Measurements from ENCODE around the gene RAB3IL1. TPM values are rescaled to one million over a fixed set of nuclear protein-coding genes. Genes with fewer than 3 reads are reported as not detected.

RAB3IL1 gene
- total RNA-seq, 1 donor from 2014 or later: 10.6 TPM

DNA sequence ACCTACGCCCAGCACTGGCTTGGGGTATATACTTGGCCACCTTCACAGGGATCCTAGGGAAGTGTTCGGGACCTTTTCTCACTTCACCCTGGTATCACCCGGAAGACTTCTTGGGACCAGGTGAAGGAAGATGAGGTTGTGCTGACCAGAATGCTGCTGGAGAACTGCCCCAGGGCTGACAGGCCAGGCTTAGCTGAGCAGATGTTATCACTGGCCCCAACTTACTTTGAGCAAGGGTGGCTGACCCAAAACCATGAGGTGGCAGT lies 45.6 kb upstream of the RAB3IL1 start:
- no peak for TF ChIP-seq CTCF (IDR thresholded peaks at IDR 0.05; ENCODE audit: unreplicated experiment)
- Mint-ChIP-seq H3K27ac (no peak overlapping the region), H3K4me3 (no peak overlapping the region), H3K4me1 (peaks cover 31% of the 10 kb centered on the region), H3K9me3 (no peaks in the 10 kb centered on the region), H3K36me3 (peaks cover 35% of the 10 kb centered on the region), H3K27me3 (ENCODE audit: low read depth) (no peaks in the 10 kb centered on the region)
- no peak for DNase-seq (ENCODE audit: low spot score in 2 of 2, unreplicated experiment in 2 of 2)

GRCh38 chr11:61962213-61963015 lies 45.0 kb upstream of the RAB3IL1 start:
- no peak overlapping the region for H3K27ac Mint-ChIP-seq
- no peaks in the 10 kb centered on the region for H3K27me3 Mint-ChIP-seq (ENCODE audit: low read depth)
- no peaks in the 10 kb centered on the region for H3K9me3 Mint-ChIP-seq
- no peak overlapping the region for H3K4me3 Mint-ChIP-seq
- peaks cover 29% of the 10 kb centered on the region for H3K4me1 Mint-ChIP-seq
- no peak for DNase-seq (ENCODE audit: low spot score in 2 of 2, unreplicated experiment in 2 of 2)
- TF ChIP-seq CTCF (IDR thresholded peaks at IDR 0.05; ENCODE audit: unreplicated experiment): no peak
- H3K36me3 Mint-ChIP-seq: peaks cover 35% of the 10 kb centered on the region

DNA sequence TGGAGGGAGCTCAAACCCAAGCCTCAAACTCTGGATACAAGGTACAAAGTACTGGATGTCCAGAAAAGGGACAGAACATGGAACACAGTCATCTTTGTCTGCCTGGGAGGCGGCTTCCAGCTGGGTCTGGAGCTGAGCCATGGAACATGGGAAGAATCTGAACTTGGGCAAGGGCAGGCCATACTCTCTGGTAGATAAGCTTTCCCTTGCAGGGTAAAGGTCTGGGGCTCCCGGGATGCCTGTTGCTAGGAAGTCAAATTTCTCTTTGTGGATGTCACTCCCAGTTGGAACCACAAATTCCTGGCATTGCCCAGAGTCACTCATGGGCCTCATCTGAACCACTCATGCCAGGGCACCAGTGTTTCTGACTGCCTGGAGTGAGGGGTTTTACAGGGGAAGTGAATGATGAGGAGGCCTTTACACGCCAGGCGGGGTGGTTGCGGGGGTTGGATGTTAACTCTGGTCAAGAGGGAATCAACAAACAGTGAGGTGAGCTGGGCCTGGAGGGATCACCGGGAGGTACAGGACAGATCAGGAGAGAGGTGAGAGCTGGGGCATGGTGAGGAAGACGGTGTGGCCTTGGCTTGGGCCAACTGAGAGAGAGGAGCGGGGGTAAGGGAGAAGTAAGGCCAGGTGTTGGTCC lies 44.3 kb upstream of the RAB3IL1 start:
- H3K9me3 Mint-ChIP-seq: no peaks in the 10 kb centered on the region
- TF ChIP-seq CTCF (IDR thresholded peaks at IDR 0.05; ENCODE audit: unreplicated experiment): no peak
- H3K27ac Mint-ChIP-seq: no peak overlapping the region
- H3K36me3 Mint-ChIP-seq: peaks cover 35% of the 10 kb centered on the region
- H3K4me1 Mint-ChIP-seq: peaks cover 29% of the 10 kb centered on the region
- DNase-seq (ENCODE audit: low spot score in 2 of 2, unreplicated experiment in 2 of 2): no peak
- H3K4me3 Mint-ChIP-seq: no peak overlapping the region
- no peaks in the 10 kb centered on the region for H3K27me3 Mint-ChIP-seq (ENCODE audit: low read depth)

DNA sequence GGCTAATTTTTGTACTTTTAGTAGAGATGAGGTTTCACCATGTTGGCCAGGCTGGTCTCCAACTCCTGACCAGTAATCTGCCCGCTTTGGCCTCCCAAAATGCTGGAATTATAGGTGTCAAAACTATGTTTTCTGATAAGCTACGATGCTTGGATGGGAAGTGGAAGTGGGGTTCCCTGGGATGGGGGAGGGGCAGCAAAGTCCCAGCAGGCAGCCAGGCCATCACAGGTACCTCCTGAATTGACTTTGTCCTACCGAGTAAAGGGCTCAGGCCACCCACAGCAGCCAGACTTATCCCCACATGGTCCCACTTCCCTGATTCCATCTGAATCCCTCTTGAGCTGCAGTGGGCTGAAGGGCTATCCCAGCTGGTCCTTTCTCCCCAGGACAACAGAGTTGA lies 43.2 kb upstream of the RAB3IL1 start:
- H3K27ac Mint-ChIP-seq: no peak overlapping the region
- no peak for TF ChIP-seq CTCF (IDR thresholded peaks at IDR 0.05; ENCODE audit: unreplicated experiment)
- no peak for DNase-seq (ENCODE audit: low spot score in 2 of 2, unreplicated experiment in 2 of 2)
- no peaks in the 10 kb centered on the region for H3K27me3 Mint-ChIP-seq (ENCODE audit: low read depth)
- H3K4me3 Mint-ChIP-seq: no peak overlapping the region
- H3K9me3 Mint-ChIP-seq: no peaks in the 10 kb centered on the region
- H3K4me1 Mint-ChIP-seq: peaks cover 24% of the 10 kb centered on the region
- H3K36me3 Mint-ChIP-seq: peaks cover 32% of the 10 kb centered on the region

DNA sequence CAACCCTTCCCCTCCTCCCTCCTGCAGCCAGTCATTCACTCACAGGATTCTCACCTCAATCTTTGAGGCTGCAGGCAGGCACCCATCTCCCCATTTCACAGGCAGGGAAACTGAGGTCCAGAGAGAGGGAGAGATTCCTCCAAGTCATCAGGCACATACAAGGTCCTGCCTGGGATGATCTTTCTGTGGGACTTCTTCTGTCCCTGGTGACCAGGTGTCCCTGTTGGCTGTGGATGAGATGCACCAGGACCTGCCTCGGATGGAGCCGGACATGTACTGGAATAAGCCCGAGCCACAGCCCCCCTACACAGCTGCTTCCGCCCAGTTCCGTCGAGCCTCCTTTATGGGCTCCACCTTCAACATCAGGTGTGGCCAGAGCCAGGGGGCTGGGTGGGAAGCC lies 42.3 kb upstream of the RAB3IL1 start:
- peaks cover 24% of the 10 kb centered on the region for H3K36me3 Mint-ChIP-seq
- H3K4me3 Mint-ChIP-seq: no peak overlapping the region
- DNase-seq (ENCODE audit: low spot score in 2 of 2, unreplicated experiment in 2 of 2): no peak
- H3K9me3 Mint-ChIP-seq: no peaks in the 10 kb centered on the region
- TF ChIP-seq CTCF (IDR thresholded peaks at IDR 0.05; ENCODE audit: unreplicated experiment): no peak
- peaks cover 20% of the 10 kb centered on the region for H3K4me1 Mint-ChIP-seq
- H3K27me3 Mint-ChIP-seq (ENCODE audit: low read depth): no peaks in the 10 kb centered on the region
- H3K27ac Mint-ChIP-seq: no peak overlapping the region

Data from mesothelial cell of epicardium (in vitro differentiated cells).